Measurements from ENCODE around the gene CALD1. TPM values are rescaled to one million over a fixed set of nuclear protein-coding genes. Genes with fewer than 3 reads are reported as not detected.

The CALD1 gene
- total RNA-seq, 4 donors from 2014 or later, result 351 to 1,046 (median 551) TPM

- intact Hi-C loops (cut with DNase I; ENCODE audit: low total_unique reads), result no loop called here
- Histone ChIP-seq H3K9me3 (no peaks in the 10 kb centered on the region), H3K36me3 (no peaks in the 10 kb centered on the region), H3K4me1 (peaks cover 5% of the 10 kb centered on the region in 2 donors), H3K27ac (peak overlapping the region; percentile 90 to 96), H3K4me3 (peak overlapping the region in 1 of 2 donors; percentile 9), H3K27me3 (no peaks in the 10 kb centered on the region)
- TF ChIP-seq POLR2A (IDR thresholded peaks at IDR 0.05), result peak; percentile 28 to 33
- peak in 1 of 4 experiments; percentile 6 for TF ChIP-seq CTCF (IDR thresholded peaks at IDR 0.05)
- peak; percentile 67 to 80 for DNase-seq
Measured at GRCh38 chr7:134789967-134790685, 10.7 kb downstream of the CALD1 start.

GRCh38 chr7:134792968-134793367, 13.5 kb downstream of the CALD1 start:
- intact Hi-C loops (cut with DNase I; ENCODE audit: low total_unique reads), result no loop called here

GRCh38 chr7:134795231-134795630, 15.8 kb downstream of the CALD1 start:
- peak overlapping the region; percentile 65 to 90 for H3K27ac ChIP-seq
- DNase-seq, result no peak
- H3K4me3 ChIP-seq, result no peak overlapping the region
- H3K27me3 ChIP-seq, result no peaks in the 10 kb centered on the region
- no peaks in the 10 kb centered on the region for H3K36me3 ChIP-seq
- no peaks in the 10 kb centered on the region for H3K9me3 ChIP-seq
- TF ChIP-seq CTCF (IDR thresholded peaks at IDR 0.05) (no peak), POLR2A (IDR thresholded peaks at IDR 0.05) (no peak)
- intact Hi-C loops (cut with DNase I; ENCODE audit: low total_unique reads), result no loop called here
- peaks cover 0 to 5% of the 10 kb centered on the region in 2 donors for H3K4me1 ChIP-seq

More at GRCh38 chr7:134792968-134793367, 13.5 kb downstream of the CALD1 start:
- Histone ChIP-seq H3K36me3 (no peaks in the 10 kb centered on the region), H3K27ac (peak overlapping the region; percentile 90 to 96), H3K4me1 (peaks cover 3 to 5% of the 10 kb centered on the region in 2 donors), H3K4me3 (no peak overlapping the region), H3K9me3 (no peaks in the 10 kb centered on the region), H3K27me3 (no peaks in the 10 kb centered on the region)
- peak in 1 of 2 donors; percentile 41 for DNase-seq
- TF ChIP-seq CTCF (IDR thresholded peaks at IDR 0.05) (no peak), POLR2A (IDR thresholded peaks at IDR 0.05) (no peak)

- DNase-seq, result no peak
- intact Hi-C loops (cut with DNase I; ENCODE audit: low total_unique reads), result no loop called here
- no peak overlapping the region for H3K4me3 ChIP-seq
- no peaks in the 10 kb centered on the region for H3K9me3 ChIP-seq
- TF ChIP-seq POLR2A (IDR thresholded peaks at IDR 0.05) (no peak), CTCF (IDR thresholded peaks at IDR 0.05) (no peak)
- peak overlapping the region; percentile 65 to 90 for H3K27ac ChIP-seq
- no peaks in the 10 kb centered on the region for H3K36me3 ChIP-seq
- H3K27me3 ChIP-seq, result no peaks in the 10 kb centered on the region
- H3K4me1 ChIP-seq, result no peaks in the 10 kb centered on the region
Measured at GRCh38 chr7:134798155-134798554, 18.7 kb downstream of the CALD1 start.

- H3K36me3 ChIP-seq, result no peaks in the 10 kb centered on the region
- no peak for TF ChIP-seq POLR2A (IDR thresholded peaks at IDR 0.05)
- H3K9me3 ChIP-seq, result no peaks in the 10 kb centered on the region
- H3K27ac ChIP-seq, result peak overlapping the region; percentile 65 to 90
- DNase-seq, result no peak
- H3K27me3 ChIP-seq, result no peaks in the 10 kb centered on the region
- no peaks in the 10 kb centered on the region for H3K4me1 ChIP-seq
- H3K4me3 ChIP-seq, result no peak overlapping the region
- intact Hi-C loops (cut with DNase I; ENCODE audit: low total_unique reads), result no loop called here
Measured at GRCh38 chr7:134799377-134799776, 19.9 kb downstream of the CALD1 start.

All from uterus (tissue), 4 donors.